Astrocyte (in vitro differentiated cells and primary cell): ENCODE data around the gene AP2B1. TPM values are rescaled to one million over a fixed set of nuclear protein-coding genes. Genes with fewer than 3 reads are reported as not detected.

ENCODE experiments used
- DNase-seq: peaks from one replicate; pipeline ENCODE4 v3.0.0-alpha.2; 2010; ENCODE audit warnings: low read depth
- FAIRE-seq: peaks from 2 replicates; lab custom pipeline; 2011; peaks lifted over from hg19 to GRCh38; lab: Jason Lieb, UNC
- H2AFZ ChIP-seq: 2 replicates; pipeline ENCODE4 v1.6.0; 2012; ENCODE audit warnings: low read depth, low read length, inconsistent platforms
- H3K27ac ChIP-seq: 2 replicates; pipeline ENCODE4 v1.5.1; 2011; ENCODE audit warnings: low read depth, low read length, inconsistent platforms
- H3K27me3 ChIP-seq: 2 replicates; pipeline ENCODE4 v1.6.0; 2011; ENCODE audit warnings: low read length, inconsistent platforms; ENCODE audit not compliant: insufficient read depth
- H3K36me3 ChIP-seq: 2 replicates; pipeline ENCODE4 v1.5.1; 2011; ENCODE audit warnings: low read length, inconsistent platforms; ENCODE audit not compliant: insufficient read depth
- H3K4me1 ChIP-seq: 2 replicates; pipeline ENCODE4 v1.5.1; 2011; ENCODE audit warnings: low read length, inconsistent platforms; ENCODE audit not compliant: insufficient read depth
- H3K4me2 ChIP-seq: 2 replicates; pipeline ENCODE4 v1.6.0; 2012; ENCODE audit warnings: low read length, inconsistent platforms
- H3K4me3 ChIP-seq: 2 replicates; pipeline ENCODE4 v1.5.1; 2011; ENCODE audit warnings: low read depth, mild to moderate bottlenecking, low read length, inconsistent platforms; ENCODE audit not compliant: insufficient read depth
- H3K79me2 ChIP-seq: 2 replicates; pipeline ENCODE4 v1.6.0; 2012; ENCODE audit warnings: mild to moderate bottlenecking, low read length, inconsistent platforms; ENCODE audit not compliant: insufficient read depth
- H3K9ac ChIP-seq: 2 replicates; pipeline ENCODE4 v1.6.0; 2012; ENCODE audit warnings: mild to moderate bottlenecking, low read length, inconsistent platforms
- H3K9me3 ChIP-seq: 2 replicates; pipeline ENCODE4 v1.5.1; 2012; ENCODE audit warnings: low read depth, mild to moderate bottlenecking, low read length, inconsistent platforms; ENCODE audit not compliant: insufficient read depth
- H4K20me1 ChIP-seq: 2 replicates; pipeline ENCODE4 v1.6.0; 2012; ENCODE audit warnings: low read length, inconsistent platforms; ENCODE audit not compliant: insufficient read depth
- H3K27ac Mint-ChIP-seq: one replicate; pipeline ENCODE4 v1.8.0; 2021; ENCODE audit warnings: mild to moderate bottlenecking, mixed read lengths; ENCODE audit not compliant: unreplicated experiment
- H3K27me3 Mint-ChIP-seq: one replicate; pipeline ENCODE4 v1.8.0; 2021; ENCODE audit warnings: low read depth, mixed read lengths; ENCODE audit not compliant: unreplicated experiment
- H3K36me3 Mint-ChIP-seq: one replicate; pipeline ENCODE4 v1.8.0; 2021; ENCODE audit warnings: low read depth, mixed read lengths; ENCODE audit not compliant: unreplicated experiment
- H3K4me1 Mint-ChIP-seq: one replicate; pipeline ENCODE4 v1.8.0; 2021; ENCODE audit warnings: low read depth, mixed read lengths; ENCODE audit not compliant: unreplicated experiment
- H3K4me3 Mint-ChIP-seq: one replicate; pipeline ENCODE4 v1.8.0; 2021; ENCODE audit warnings: mild to moderate bottlenecking, moderate library complexity, mixed read lengths; ENCODE audit not compliant: unreplicated experiment
- H3K9me3 Mint-ChIP-seq: one replicate; pipeline ENCODE4 v1.8.0; 2021; ENCODE audit warnings: mild to moderate bottlenecking, mixed read lengths; ENCODE audit not compliant: unreplicated experiment
- CTCF ChIP-seq: IDR thresholded peaks from 2 replicates; pipeline ENCODE4 v1.5.1; 2011; ENCODE audit warnings: low read depth, mild to moderate bottlenecking, inconsistent platforms, low read length, moderate library complexity; ENCODE audit not compliant: insufficient read depth
- EZH2 ChIP-seq: IDR thresholded peaks from 2 replicates; pipeline ENCODE4 v1.6.1; 2012; ENCODE audit warnings: mild to moderate bottlenecking, low read length, inconsistent platforms; ENCODE audit not compliant: insufficient read depth
- total RNA-seq: library from RNA; stranded (reverse); gene quantifications from 2 replicates; pipeline ENCODE4 v1.2.1, GENCODE V29; 2021

Gene AP2B1
- total RNA-seq, 1 donor from 2014 or later: 313 TPM

GRCh38 chr17:35540589-35541404 lies 46.3 kb upstream of the AP2B1 start:
- H3K4me3 Mint-ChIP-seq: no peak overlapping the region

GRCh38 chr17:35541434-35541833 lies 45.7 kb upstream of the AP2B1 start:
- H3K36me3 ChIP-seq: no peaks in the 10 kb centered on the region
- H3K27ac ChIP-seq: no peak overlapping the region
- no peaks in the 10 kb centered on the region for H3K9me3 ChIP-seq
- Mint-ChIP-seq H3K36me3 (no peaks in the 10 kb centered on the region), H3K27ac (no peak overlapping the region), H3K27me3 (peaks cover 5% of the 10 kb centered on the region), H3K4me1 (peaks cover 3% of the 10 kb centered on the region), H3K4me3 (no peak overlapping the region), H3K9me3 (peaks cover 2% of the 10 kb centered on the region)
- peaks cover 7% of the 10 kb centered on the region for H3K27me3 ChIP-seq
- FAIRE-seq (no peak), DNase-seq (no peak)
- no peaks in the 10 kb centered on the region for H4K20me1 ChIP-seq
- no peaks in the 10 kb centered on the region for H3K4me1 ChIP-seq
- H3K9ac ChIP-seq: no peak overlapping the region
- no peaks in the 10 kb centered on the region for H3K79me2 ChIP-seq
- no peak overlapping the region for H3K4me3 ChIP-seq
- H3K4me2 ChIP-seq: no peak overlapping the region
- TF ChIP-seq CTCF: no peak
- no peak for TF ChIP-seq EZH2
- H2AFZ ChIP-seq: no peak overlapping the region

More at GRCh38 chr17:35540589-35541404, 46.3 kb upstream of the AP2B1 start:
- Histone ChIP-seq H4K20me1 (no peaks in the 10 kb centered on the region), H3K4me2 (peak overlapping the region; percentile 76), H3K27me3 (peaks cover 7% of the 10 kb centered on the region), H2AFZ (peak overlapping the region; percentile 42), H3K36me3 (no peaks in the 10 kb centered on the region), H3K4me3 (peak overlapping the region; percentile 47), H3K27ac (no peak overlapping the region), H3K9me3 (no peaks in the 10 kb centered on the region), H3K4me1 (no peaks in the 10 kb centered on the region), H3K9ac (no peak overlapping the region), H3K79me2 (no peaks in the 10 kb centered on the region)
- TF ChIP-seq EZH2 (no peak), CTCF (no peak)
- Mint-ChIP-seq H3K27me3 (peaks cover 3% of the 10 kb centered on the region), H3K27ac (no peak overlapping the region), H3K4me1 (peaks cover 3% of the 10 kb centered on the region), H3K36me3 (no peaks in the 10 kb centered on the region), H3K9me3 (peaks cover 2% of the 10 kb centered on the region)
- no peak for FAIRE-seq
- DNase-seq: no peak

GRCh38 chr17:35542990-35543389 lies 44.1 kb upstream of the AP2B1 start:
- peaks cover 17% of the 10 kb centered on the region for H3K27me3 ChIP-seq

More at GRCh38 chr17:35542990-35543389, 44.1 kb upstream of the AP2B1 start:
- H3K27ac ChIP-seq: no peak overlapping the region
- Mint-ChIP-seq H3K4me1 (peaks cover 3% of the 10 kb centered on the region), H3K4me3 (no peak overlapping the region), H3K36me3 (no peaks in the 10 kb centered on the region), H3K9me3 (peaks cover 2% of the 10 kb centered on the region), H3K27ac (no peak overlapping the region), H3K27me3 (peaks cover 13% of the 10 kb centered on the region)
- H3K4me3 ChIP-seq: no peak overlapping the region
- no peaks in the 10 kb centered on the region for H3K9me3 ChIP-seq
- TF ChIP-seq EZH2 (no peak), CTCF (no peak)
- H3K4me1 ChIP-seq: no peaks in the 10 kb centered on the region
- DNase-seq (no peak), FAIRE-seq (no peak)
- H3K9ac ChIP-seq: no peak overlapping the region
- H3K36me3 ChIP-seq: no peaks in the 10 kb centered on the region
- no peaks in the 10 kb centered on the region for H3K79me2 ChIP-seq
- H4K20me1 ChIP-seq: no peaks in the 10 kb centered on the region
- no peak overlapping the region for H2AFZ ChIP-seq
- no peak overlapping the region for H3K4me2 ChIP-seq
